ENCODE results near the gene LEFTY1.

- TF ChIP-seq CTCF (IDR thresholded peaks at IDR 0.05) (no peak), POLR2AphosphoS5 (IDR thresholded peaks at IDR 0.05; ENCODE audit: low read depth, low read length) (no peak), SIN3A (IDR thresholded peaks at IDR 0.05; ENCODE audit: borderline replicate concordance, insufficient read depth, low read depth, low read length) (no peak), REST (IDR thresholded peaks at IDR 0.05; ENCODE audit: insufficient read depth in 1 of 2, low read depth in 2 of 2, low read length in 1 of 2) (no peak)
Measured at GRCh38 chr1:225926551-225927113, 37.7 kb upstream of the LEFTY1 start.

Data from Panc1 (cell line).